ENCODE data around the gene TFF1. TPM values are rescaled to one million over a fixed set of nuclear protein-coding genes. Genes with fewer than 3 reads are reported as not detected.
A peak's percentile ranks its signal among the peaks of the same experiment; 100 is the strongest.

The TFF1 gene
- total and polyA plus RNA-seq, 2 of the 4 experiments (the other 2 are of a cell fraction) = not detected

GRCh38 chr21:42382915-42383314, 16.6 kb upstream of the TFF1 start:
- Histone ChIP-seq H3K9ac (ENCODE audit: low read depth, low read length) (no peak overlapping the region), H3K79me1 (ENCODE audit: low read depth in 1 of 2, low read length in 2 of 2) (no peaks in the 10 kb centered on the region), H3K27me3 (ENCODE audit: control insufficient read depth, insufficient read depth, low read length) (peaks cover 22% of the 10 kb centered on the region), H3K9me1 (ENCODE audit: insufficient read depth, low read length) (no peaks in the 10 kb centered on the region), H4K5ac (ENCODE audit: low read depth, low read length) (no peak overlapping the region), H3K36me3 (ENCODE audit: control insufficient read depth, insufficient read depth, low read length) (no peaks in the 10 kb centered on the region), H3K27ac (ENCODE audit: insufficient read depth, low read length) (no peak overlapping the region), H2AK5ac (ENCODE audit: low read depth, low read length) (no peak overlapping the region), H3K23ac (ENCODE audit: low read depth, low read length) (no peak overlapping the region), H3K4ac (ENCODE audit: low read depth, low read length) (no peak overlapping the region), H2BK15ac (ENCODE audit: low read depth, low read length) (no peak overlapping the region), H3K18ac (ENCODE audit: low read depth, low read length) (no peak overlapping the region), H4K8ac (ENCODE audit: low read depth in 2 of 2, low read length in 2 of 2) (no peak overlapping the region), H2AK9ac (replicated peaks; ENCODE audit: low read depth, low read length, poor library complexity) (peak overlapping the region; percentile 50), H2AFZ (replicated peaks; ENCODE audit: low read length, poor library complexity) (no peak overlapping the region), H3K4me1 (ENCODE audit: control insufficient read depth, insufficient read depth, low read length) (no peaks in the 10 kb centered on the region), H4K20me1 (ENCODE audit: insufficient read depth, low read length) (no peaks in the 10 kb centered on the region), H4K91ac (ENCODE audit: insufficient read depth, low read depth, low read length) (no peak overlapping the region), H3K56ac (ENCODE audit: extremely low read depth, insufficient read depth, low read length) (no peak overlapping the region), H3K9me3 (ENCODE audit: control insufficient read depth, insufficient read depth, low read length) (peaks cover 3% of the 10 kb centered on the region; the same call in 1 of the 2 replicates), H3K4me3 (ENCODE audit: insufficient read depth, low read depth, low read length) (no peak overlapping the region), H2BK5ac (ENCODE audit: low read depth, low read length, poor library complexity, severe bottlenecking) (no peak overlapping the region), H2BK20ac (ENCODE audit: low read depth, low read length) (no peak overlapping the region), H3K4me2 (ENCODE audit: low read depth, low read length) (no peak overlapping the region), H3K14ac (replicated peaks; ENCODE audit: low read depth, low read length) (no peak overlapping the region), H2BK120ac (ENCODE audit: low read depth, low read length) (no peak overlapping the region)
- DNase-seq (no peak), ATAC-seq (ENCODE audit: low read depth) (no peak)
- ChIA-PET CTCF (no interaction called here), POLR2A (ENCODE audit: unreplicated experiment) (no interaction called here)
- TF ChIP-seq USF2 (IDR thresholded peaks at IDR 0.05; ENCODE audit: low read depth, low read length) = no peak
- TF ChIP-seq CTCF (conservative IDR thresholded peaks at IDR 0.05; ENCODE audit: low read depth, low read length) = no peak
- TF ChIP-seq RAD21 (IDR thresholded peaks at IDR 0.05; ENCODE audit: low read length) = no peak
- no peak for TF ChIP-seq FOS (IDR thresholded peaks at IDR 0.05; ENCODE audit: low read depth, low read length)
- no peak for TF ChIP-seq MAZ (IDR thresholded peaks at IDR 0.05; ENCODE audit: borderline replicate concordance, low read depth, low read length)
- TF ChIP-seq RFX5 (IDR thresholded peaks at IDR 0.05; ENCODE audit: low read depth, low read length) = no peak
- no peak for TF ChIP-seq NFE2L2 (IDR thresholded peaks at IDR 0.05; ENCODE audit: low read depth, low read length)
- TF ChIP-seq RCOR1 (IDR thresholded peaks at IDR 0.05; ENCODE audit: insufficient replicate concordance, low read length) = no peak
- TF ChIP-seq POLR2A (IDR thresholded peaks at IDR 0.05; ENCODE audit: low read depth, low read length) = no peak
- no peak for TF ChIP-seq ELK1 (IDR thresholded peaks at IDR 0.05; ENCODE audit: borderline replicate concordance, low read depth, low read length)
- TF ChIP-seq CEBPB (IDR thresholded peaks at IDR 0.05; ENCODE audit: low read depth, low read length) = no peak
- no peak for TF ChIP-seq CHD1 (IDR thresholded peaks at IDR 0.05; ENCODE audit: low read depth, low read length)
- no peak for TF ChIP-seq SMC3 (IDR thresholded peaks at IDR 0.05; ENCODE audit: low read depth, low read length)
- TF ChIP-seq BHLHE40 (IDR thresholded peaks at IDR 0.05; ENCODE audit: low read depth, low read length) = no peak
- no peak for TF ChIP-seq MXI1 (IDR thresholded peaks at IDR 0.05; ENCODE audit: borderline replicate concordance, low read depth, low read length)
- in situ Hi-C loops (cut with MboI; ENCODE audit: low sequenced_read_pairs) = no loop called here
- no CpG with 5 or more reads among the region's 6 CpGs for WGBS, 2 experiments (ENCODE audit: extremely low coverage in 2 of 2, insufficient read length in 1 of 2)
- dilution Hi-C loops (cut with HindIII; ENCODE audit: low sequenced_read_pairs, unreplicated experiment) = no loop called here
- intact Hi-C loops (cut with micrococcal nuclease) = no loop called here
- no TSS peak for BruUV-seq (replicated peaks)
